ENCODE measurements around the gene NEK7. TPM values are rescaled to one million over a fixed set of nuclear protein-coding genes. Genes with fewer than 3 reads are reported as not detected.
A peak's percentile ranks its signal among the peaks of the same experiment; 100 is the strongest.
"Not testable (repeated sequence)": the region's sequence is repeated elsewhere in the genome, so short reads cannot be mapped to it uniquely, and the experiment has no call there.

NEK7 gene
- total RNA-seq, 3 donors from 2014 or later, result 62.3 to 72.1 (median 62.9) TPM

DNA sequence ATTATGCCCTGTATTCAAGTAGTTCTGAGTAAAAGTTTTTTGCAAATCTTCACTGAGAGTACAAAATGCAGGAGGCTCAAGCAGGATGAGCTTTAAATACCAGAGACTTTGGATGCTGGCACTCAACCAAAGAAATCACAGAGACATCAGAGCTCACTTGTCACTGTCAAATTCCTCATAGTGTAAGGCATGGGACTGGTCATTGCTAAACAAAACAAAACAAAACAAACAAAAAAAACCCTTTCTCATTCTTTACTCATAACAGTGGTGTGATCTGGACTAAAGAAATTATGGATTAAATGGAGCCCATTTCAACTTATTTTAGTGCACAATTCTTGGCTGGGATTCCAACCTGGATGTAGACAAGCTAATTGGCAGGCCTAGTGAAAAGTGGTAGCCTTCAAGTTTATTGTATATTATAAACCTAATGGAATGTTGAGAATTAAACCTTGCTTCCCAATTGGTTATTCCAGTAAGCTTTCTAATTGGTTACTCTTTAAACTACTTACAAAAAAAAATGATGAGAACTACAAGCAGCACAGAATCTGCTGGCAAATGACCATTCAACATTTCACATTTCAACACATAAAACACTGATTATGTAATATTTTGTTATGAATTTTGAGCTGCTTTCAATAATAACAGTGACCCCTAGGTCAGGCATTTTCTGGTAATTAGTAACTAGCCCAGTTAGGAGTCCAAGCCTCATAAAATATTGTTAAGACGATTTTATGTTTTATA is 30.6 kb upstream of the NEK7 start:
- DNase-seq (no peak), ATAC-seq (no peak)
- H3K36me3 Mint-ChIP-seq (ENCODE audit: insufficient read depth), result no peaks in the 10 kb centered on the region
- peaks cover 4% of the 10 kb centered on the region for H3K4me1 Mint-ChIP-seq (ENCODE audit: low read depth)
- H3K27me3 Mint-ChIP-seq (ENCODE audit: low read depth), result peaks cover 4% of the 10 kb centered on the region
- H3K4me3 Mint-ChIP-seq, result no peak overlapping the region
- no peaks in the 10 kb centered on the region for H3K9me3 Mint-ChIP-seq

DNA sequence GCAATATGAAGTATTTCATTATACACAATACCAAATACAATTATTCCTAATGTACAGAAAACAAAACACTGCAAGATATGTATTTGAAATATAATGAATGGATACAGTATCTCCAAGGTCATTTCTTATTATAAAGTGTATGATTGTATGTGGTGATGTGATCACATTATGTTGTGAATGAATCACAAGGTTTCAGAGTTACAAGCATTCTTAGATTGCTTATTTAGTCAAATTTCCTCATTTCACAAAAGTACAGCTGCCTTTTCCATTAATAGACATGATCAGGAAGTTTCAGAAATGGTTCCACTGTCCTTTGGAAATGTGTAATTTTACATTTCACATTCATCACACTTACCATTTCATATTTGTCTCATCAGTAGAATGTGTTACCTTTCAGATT is 28.3 kb upstream of the NEK7 start:
- Mint-ChIP-seq H3K4me3 (no peak overlapping the region), H3K9me3 (no peaks in the 10 kb centered on the region), H3K27me3 (ENCODE audit: low read depth) (peaks cover 4% of the 10 kb centered on the region), H3K36me3 (ENCODE audit: insufficient read depth) (no peaks in the 10 kb centered on the region), H3K4me1 (ENCODE audit: low read depth) (peaks cover 4% of the 10 kb centered on the region)
- no peak for DNase-seq
- no peak for ATAC-seq

DNA sequence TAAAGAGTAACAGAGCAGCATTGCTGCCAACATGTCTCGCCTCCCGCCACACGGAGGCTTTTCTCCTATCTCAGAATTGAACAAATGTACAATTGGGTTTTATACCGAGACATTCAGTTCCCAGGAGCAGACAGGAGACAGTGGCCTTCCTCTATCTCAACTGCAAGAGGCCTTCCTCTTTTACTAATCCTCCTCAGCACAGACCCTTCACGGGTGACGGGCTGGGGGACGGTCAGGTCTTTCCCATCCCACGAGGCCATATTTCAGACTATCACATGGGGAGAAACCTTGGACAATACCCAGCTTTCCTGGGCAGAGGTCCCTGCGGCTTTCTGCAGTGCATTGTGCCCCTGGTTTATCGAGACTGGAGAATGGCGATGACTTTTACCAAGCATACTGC is 26.7 kb upstream of the NEK7 start:
- not testable (repeated sequence) for H3K9me3 Mint-ChIP-seq; H3K4me1 Mint-ChIP-seq (ENCODE audit: low read depth); H3K4me3 Mint-ChIP-seq; H3K27me3 Mint-ChIP-seq (ENCODE audit: low read depth); ATAC-seq; H3K36me3 Mint-ChIP-seq (ENCODE audit: insufficient read depth); DNase-seq

DNA sequence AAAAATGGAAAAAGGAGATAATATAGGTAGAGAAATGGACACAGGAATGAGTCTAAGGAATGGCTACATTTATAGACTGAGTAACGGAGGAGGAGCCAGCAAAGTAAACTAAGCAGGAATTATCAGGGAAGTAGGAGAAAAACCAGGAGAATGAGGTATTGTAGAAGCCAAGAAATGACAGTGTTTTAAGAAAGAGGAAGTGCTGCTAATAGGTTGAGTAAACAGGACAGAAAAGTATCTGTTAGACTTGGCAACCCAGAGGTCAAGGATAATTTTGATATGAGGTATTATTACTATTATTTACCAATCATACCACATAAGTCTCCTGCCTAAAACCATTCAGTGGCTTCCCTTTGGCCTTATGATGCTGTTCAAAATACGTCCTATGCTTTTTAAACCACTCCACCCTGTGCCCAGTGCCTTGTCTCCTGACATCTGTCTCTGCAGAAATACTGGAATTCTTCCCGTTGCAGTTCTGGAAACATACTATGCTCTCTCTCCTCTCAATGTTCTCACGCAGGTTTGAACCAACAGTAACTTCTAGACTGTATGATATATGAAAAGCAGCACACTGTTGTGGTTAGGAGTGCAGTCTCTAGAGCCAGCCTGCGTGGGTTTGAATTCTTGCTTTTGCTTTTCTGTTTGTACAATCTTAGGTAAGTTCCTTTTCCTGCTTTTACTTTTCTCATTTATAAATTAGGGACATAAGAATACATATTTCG is 24.6 kb upstream of the NEK7 start:
- Mint-ChIP-seq H3K27me3 (ENCODE audit: low read depth) (no peaks in the 10 kb centered on the region), H3K4me3 (no peak overlapping the region), H3K36me3 (ENCODE audit: insufficient read depth) (no peaks in the 10 kb centered on the region), H3K4me1 (ENCODE audit: low read depth) (peaks cover 4% of the 10 kb centered on the region), H3K9me3 (peaks cover 9% of the 10 kb centered on the region)
- ATAC-seq, result no peak
- DNase-seq, result no peak

DNA sequence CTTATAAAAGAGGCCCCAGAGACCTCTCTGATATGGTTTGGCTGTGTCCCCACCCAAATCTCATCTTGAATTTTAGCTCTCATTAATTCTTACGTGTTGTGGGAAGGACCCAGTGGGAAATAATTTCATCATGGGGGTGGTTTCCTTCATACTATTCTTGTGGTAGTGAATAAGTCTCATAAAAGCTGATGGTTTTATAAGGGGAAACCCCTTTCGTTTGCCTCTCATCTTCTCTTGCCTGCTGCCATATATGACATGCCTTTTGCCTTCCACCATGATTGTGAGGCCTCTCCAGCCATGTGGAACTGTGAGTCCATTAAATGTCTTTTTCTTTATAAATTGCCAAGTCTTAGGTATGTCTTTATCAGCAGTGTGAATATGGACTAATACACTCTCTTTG is 22.5 kb upstream of the NEK7 start:
- no peak for DNase-seq
- H3K4me1 Mint-ChIP-seq (ENCODE audit: low read depth), result no peaks in the 10 kb centered on the region
- H3K27me3 Mint-ChIP-seq (ENCODE audit: low read depth), result no peaks in the 10 kb centered on the region
- peak; percentile 63 to 69 for ATAC-seq
- no peak overlapping the region for H3K4me3 Mint-ChIP-seq
- peaks cover 9% of the 10 kb centered on the region for H3K9me3 Mint-ChIP-seq
- no peaks in the 10 kb centered on the region for H3K36me3 Mint-ChIP-seq (ENCODE audit: insufficient read depth)

DNA sequence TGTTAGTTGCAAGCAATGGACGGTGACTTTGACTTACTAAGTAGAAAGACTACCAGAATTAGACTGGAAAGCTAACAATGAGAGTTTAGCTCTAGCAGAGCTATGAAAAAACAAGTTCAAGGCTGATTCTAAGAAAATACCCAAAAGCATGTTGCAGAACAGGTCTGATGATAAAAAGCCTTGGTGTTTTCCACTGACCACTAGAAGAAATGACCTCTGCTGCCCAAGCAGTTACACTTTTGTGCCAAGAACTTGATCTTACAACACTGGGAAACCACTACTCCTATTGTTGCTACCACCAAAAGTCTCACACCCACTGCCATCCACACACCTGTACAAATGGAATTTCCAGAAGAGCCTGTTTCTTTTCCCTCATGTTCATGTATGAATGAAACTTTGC is 21.4 kb upstream of the NEK7 start:
- ATAC-seq, result no peak
- Mint-ChIP-seq H3K9me3 (peaks cover 15% of the 10 kb centered on the region), H3K4me1 (ENCODE audit: low read depth) (no peaks in the 10 kb centered on the region), H3K36me3 (ENCODE audit: insufficient read depth) (no peaks in the 10 kb centered on the region), H3K27me3 (ENCODE audit: low read depth) (no peaks in the 10 kb centered on the region), H3K4me3 (no peak overlapping the region)
- DNase-seq, result no peak

DNA sequence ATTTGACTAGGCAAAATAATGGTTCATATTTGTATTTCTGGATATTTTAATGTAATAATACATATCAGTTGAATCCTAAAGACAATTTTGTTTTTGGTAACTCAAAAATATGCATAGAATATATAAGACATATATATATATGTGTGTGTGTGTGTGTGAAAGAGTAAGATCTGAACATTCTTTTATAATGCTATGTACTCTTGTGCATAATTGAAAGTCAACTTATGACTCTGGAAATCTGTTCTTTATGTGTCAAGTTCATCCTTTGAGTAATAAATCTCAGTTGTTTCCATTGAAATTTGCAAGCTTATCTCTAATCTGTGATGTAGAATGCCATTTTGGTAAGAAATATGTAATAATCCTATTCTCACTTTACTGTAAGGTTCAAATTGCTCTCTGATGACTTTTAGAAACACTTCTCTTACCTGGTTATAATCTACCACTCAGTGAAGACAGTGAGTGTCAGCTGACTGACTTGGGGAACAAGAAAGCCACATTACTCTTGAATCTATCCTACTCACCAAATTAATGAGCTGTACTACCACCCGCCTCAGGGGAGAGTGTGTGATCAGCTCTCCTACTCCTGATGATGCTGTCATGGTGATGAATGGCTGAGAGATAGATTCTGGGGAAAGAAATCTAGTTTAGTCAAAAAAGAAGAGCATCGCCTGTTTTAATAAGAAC is 15.0 kb upstream of the NEK7 start:
- H3K4me3 Mint-ChIP-seq, result no peak overlapping the region
- H3K27me3 Mint-ChIP-seq (ENCODE audit: low read depth), result no peaks in the 10 kb centered on the region
- no peaks in the 10 kb centered on the region for H3K36me3 Mint-ChIP-seq (ENCODE audit: insufficient read depth)
- DNase-seq, result no peak
- H3K4me1 Mint-ChIP-seq (ENCODE audit: low read depth), result peaks cover 4% of the 10 kb centered on the region
- peak; percentile 67 to 82 for ATAC-seq
- H3K9me3 Mint-ChIP-seq, result peaks cover 11% of the 10 kb centered on the region

DNA sequence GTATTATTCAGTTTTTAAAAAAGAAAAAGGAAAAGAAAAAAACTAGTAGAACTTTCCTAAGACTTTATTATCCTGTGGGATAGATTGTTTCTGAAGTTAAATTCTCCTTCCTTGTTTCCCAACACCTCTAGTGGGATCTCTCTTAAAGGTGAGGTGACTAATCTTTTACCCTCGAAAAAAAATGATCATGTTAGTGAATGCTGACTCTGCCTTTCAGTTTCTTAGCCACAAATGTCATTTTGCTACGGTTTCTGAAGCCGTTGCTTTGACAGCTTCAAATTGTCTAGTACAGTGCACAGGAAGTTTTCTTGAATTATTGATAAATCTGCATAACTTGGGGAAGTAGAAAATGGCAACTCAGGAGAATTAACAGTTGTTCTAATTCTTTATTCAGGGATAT is 13.0 kb upstream of the NEK7 start:
- H3K4me3 Mint-ChIP-seq, result no peak overlapping the region
- no peak for DNase-seq
- peaks cover 11% of the 10 kb centered on the region for H3K9me3 Mint-ChIP-seq
- no peaks in the 10 kb centered on the region for H3K36me3 Mint-ChIP-seq (ENCODE audit: insufficient read depth)
- peak; percentile 28 to 34 for ATAC-seq
- no peaks in the 10 kb centered on the region for H3K27me3 Mint-ChIP-seq (ENCODE audit: low read depth)
- peaks cover 4% of the 10 kb centered on the region for H3K4me1 Mint-ChIP-seq (ENCODE audit: low read depth)

DNA sequence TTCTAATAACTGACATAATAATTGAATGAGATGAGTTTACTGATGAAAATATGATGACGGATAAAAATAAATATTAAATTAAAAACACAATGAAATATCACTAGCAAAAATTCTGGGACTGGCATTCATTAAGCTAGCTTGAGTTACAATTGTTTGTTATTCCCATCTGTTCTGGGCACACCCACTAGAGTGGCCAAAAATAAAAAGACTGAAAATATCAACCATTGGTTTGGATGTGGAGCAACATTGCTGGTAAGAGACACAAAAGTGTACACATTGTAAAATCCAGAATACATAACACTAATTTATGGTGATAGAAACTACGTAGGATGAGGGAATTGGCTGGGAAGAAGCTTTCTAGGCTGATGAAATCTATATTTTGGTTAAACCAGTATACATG is 9.6 kb upstream of the NEK7 start:
- Mint-ChIP-seq H3K4me1 (ENCODE audit: low read depth) (peaks cover 4% of the 10 kb centered on the region), H3K27me3 (ENCODE audit: low read depth) (no peaks in the 10 kb centered on the region), H3K4me3 (no peak overlapping the region), H3K9me3 (no peaks in the 10 kb centered on the region), H3K36me3 (ENCODE audit: insufficient read depth) (no peaks in the 10 kb centered on the region)
- ATAC-seq (no peak), DNase-seq (no peak)

DNA sequence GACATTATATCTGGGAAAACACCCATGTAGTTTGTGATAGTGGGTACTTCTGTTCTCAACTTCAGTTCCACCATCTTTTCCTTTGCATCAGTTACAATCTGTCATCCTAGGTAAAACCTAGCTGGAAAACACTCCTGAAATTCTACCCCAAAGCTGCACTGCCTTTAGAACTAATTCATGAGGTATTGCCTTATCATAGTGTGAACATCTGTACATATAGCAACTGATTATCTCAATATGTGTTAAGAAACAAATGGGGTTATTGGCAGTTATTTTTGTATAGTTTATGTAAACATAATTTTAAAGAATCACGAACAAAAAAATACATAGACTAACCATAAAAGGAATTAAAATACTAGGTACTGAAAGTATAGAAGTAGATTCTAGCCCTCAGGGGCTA is 6.4 kb upstream of the NEK7 start:
- Mint-ChIP-seq H3K4me1 (ENCODE audit: low read depth) (no peaks in the 10 kb centered on the region), H3K4me3 (no peak overlapping the region)
- ATAC-seq, result no peak

DNA sequence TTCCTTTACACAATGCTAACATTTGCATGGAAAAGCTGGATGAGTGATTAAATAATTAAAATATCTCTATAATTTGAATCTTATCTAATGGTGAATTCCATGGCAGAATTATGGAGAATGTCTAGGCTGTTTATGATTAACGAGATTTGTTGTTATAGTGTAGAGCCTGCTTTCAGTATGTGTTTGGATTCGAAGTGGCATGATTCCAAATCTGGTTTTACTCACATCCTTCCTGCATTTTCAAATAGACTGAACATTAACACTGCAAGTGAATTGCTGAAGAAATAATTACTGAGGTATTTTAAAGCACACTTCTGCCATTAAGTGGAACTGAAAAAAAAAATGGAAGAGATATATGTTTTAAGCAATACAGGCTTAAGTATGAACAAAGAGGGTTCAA is 5.1 kb upstream of the NEK7 start:
- no peak for ATAC-seq

More for the DNA sequence above, 6.4 kb upstream of the NEK7 start:
- no peak for DNase-seq
- Mint-ChIP-seq H3K9me3 (no peaks in the 10 kb centered on the region), H3K27me3 (ENCODE audit: low read depth) (no peaks in the 10 kb centered on the region), H3K36me3 (ENCODE audit: insufficient read depth) (no peaks in the 10 kb centered on the region)

DNA sequence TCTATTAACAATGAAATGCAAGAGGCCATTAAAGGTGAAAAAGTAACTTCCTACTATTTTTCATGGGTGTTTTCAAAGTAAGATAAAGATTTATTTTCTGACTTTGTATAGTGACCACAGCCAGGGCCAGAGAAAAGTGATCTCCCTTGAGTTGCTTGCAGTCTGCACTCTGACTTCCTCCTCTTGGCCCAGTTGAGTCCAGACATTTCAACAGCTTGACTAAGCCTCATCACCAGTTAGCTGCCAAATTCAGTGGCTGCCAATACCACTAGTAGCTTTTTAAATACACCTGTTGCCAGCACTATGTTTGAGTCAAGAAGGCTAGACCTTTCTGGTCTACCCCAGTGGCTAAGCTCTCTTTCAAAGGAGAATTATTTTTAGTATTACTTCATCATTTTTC is 3.7 kb upstream of the NEK7 start:
- ATAC-seq, result no peak
- Mint-ChIP-seq H3K36me3 (ENCODE audit: insufficient read depth) (no peaks in the 10 kb centered on the region), H3K27me3 (ENCODE audit: low read depth) (no peaks in the 10 kb centered on the region), H3K4me3 (no peak overlapping the region), H3K9me3 (no peaks in the 10 kb centered on the region), H3K4me1 (ENCODE audit: low read depth) (peaks cover 3% of the 10 kb centered on the region)
- DNase-seq, result no peak

More for the DNA sequence above, 5.1 kb upstream of the NEK7 start:
- no peak for DNase-seq
- H3K9me3 Mint-ChIP-seq, result no peaks in the 10 kb centered on the region
- H3K4me1 Mint-ChIP-seq (ENCODE audit: low read depth), result peaks cover 3% of the 10 kb centered on the region
- no peak overlapping the region for H3K4me3 Mint-ChIP-seq
- no peaks in the 10 kb centered on the region for H3K36me3 Mint-ChIP-seq (ENCODE audit: insufficient read depth)
- no peaks in the 10 kb centered on the region for H3K27me3 Mint-ChIP-seq (ENCODE audit: low read depth)

DNA sequence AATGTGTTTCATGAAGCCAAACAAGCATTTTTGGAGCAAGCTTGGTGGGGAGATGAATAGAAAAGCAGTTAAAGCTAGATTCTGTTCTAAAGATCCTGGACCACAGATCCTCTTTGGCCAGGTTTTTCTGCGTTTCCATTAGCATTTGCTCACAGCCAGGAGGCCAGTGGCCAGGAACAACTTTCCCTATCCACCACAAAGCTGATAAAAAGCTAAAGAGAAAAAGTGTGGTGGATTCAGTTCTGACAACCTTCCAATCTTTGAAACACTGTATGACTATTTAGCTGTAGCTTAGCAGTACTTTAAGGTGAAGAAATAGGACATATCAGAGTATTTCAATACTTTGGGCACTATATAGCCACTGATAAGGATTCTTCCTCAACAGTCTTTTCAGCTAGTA is 3.0 kb upstream of the NEK7 start:
- no peaks in the 10 kb centered on the region for H3K27me3 Mint-ChIP-seq (ENCODE audit: low read depth)
- no peaks in the 10 kb centered on the region for H3K9me3 Mint-ChIP-seq
- no peak for ATAC-seq
- H3K4me1 Mint-ChIP-seq (ENCODE audit: low read depth), result peaks cover 6% of the 10 kb centered on the region
- no peaks in the 10 kb centered on the region for H3K36me3 Mint-ChIP-seq (ENCODE audit: insufficient read depth)
- H3K4me3 Mint-ChIP-seq, result no peak overlapping the region
- DNase-seq, result no peak

DNA sequence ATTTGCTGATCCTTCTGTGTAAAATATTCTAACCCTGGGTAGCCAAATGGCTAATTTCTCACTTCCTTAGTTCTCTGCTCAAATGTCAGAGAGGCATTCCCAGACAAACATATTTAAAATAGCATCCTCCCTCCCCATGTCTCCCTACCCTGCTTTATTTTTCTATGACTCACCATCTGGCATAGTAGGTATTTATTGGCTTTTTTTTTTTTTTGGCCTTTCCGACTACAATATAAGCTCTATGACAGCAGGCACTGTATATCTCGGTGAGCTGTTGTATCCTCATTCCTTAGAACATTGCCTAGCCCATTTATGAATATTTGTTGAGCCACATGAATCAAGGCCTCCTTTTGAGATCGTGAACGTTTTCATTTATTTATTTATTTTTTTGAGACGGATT is 1.5 kb upstream of the NEK7 start:
- no peak for ATAC-seq
- Mint-ChIP-seq H3K27me3 (ENCODE audit: low read depth) (no peaks in the 10 kb centered on the region), H3K36me3 (ENCODE audit: insufficient read depth) (no peaks in the 10 kb centered on the region), H3K4me3 (no peak overlapping the region), H3K9me3 (no peaks in the 10 kb centered on the region), H3K4me1 (ENCODE audit: low read depth) (peaks cover 14% of the 10 kb centered on the region)
- DNase-seq, result no peak
